GM23338 (cell line): Measurements from ENCODE around the gene ZBTB45. TPM values are rescaled to one million over a fixed set of nuclear protein-coding genes. Genes with fewer than 3 reads are reported as not detected.

ENCODE experiments used
- ATAC-seq: fragments of 200-7000 bp; cut with Tn5 transposase; 3 replicates; pipeline ENCODE4 v1.9.1; 2020
- DNase-seq: peaks from one replicate; pipeline ENCODE4 v3.0.0-alpha.2; 2015; ENCODE audit warnings: low spot score
- H2AFZ ChIP-seq: fragments of 200-600 bp; sonication (generic); 2 replicates; pipeline ENCODE4 v1.8.0; 2016; ENCODE audit warnings: antibody characterized with exemption, mild to moderate bottlenecking, moderate library complexity
- H3F3A ChIP-seq: fragments of 200-600 bp; sonication (generic); replicated peaks from 2 replicates; pipeline ENCODE4 v1.8.0; 2017; ENCODE audit warnings: antibody characterized with exemption, mixed run types, low read depth
- H3K27ac ChIP-seq: fragments of 200-600 bp; sonication (generic); 2 replicates; pipeline ENCODE4 v1.6.1; 2016; ENCODE audit warnings: low read depth
- H3K27me3 ChIP-seq: fragments of 200-600 bp; sonication (generic); 2 replicates; pipeline ENCODE4 v1.8.0; 2016; ENCODE audit warnings: mild to moderate bottlenecking, mixed run types, moderate library complexity; ENCODE audit not compliant: insufficient read depth
- H3K36me3 ChIP-seq: fragments of 200-600 bp; sonication (generic); 2 replicates; pipeline ENCODE4 v1.8.0; 2016; ENCODE audit warnings: mild to moderate bottlenecking; ENCODE audit not compliant: insufficient read depth
- H3K4me1 ChIP-seq: fragments of 200-600 bp; sonication (generic); 2 replicates; pipeline ENCODE4 v1.8.0; 2016; ENCODE audit warnings: mild to moderate bottlenecking, moderate library complexity; ENCODE audit not compliant: insufficient read depth
- H3K4me2 ChIP-seq: fragments of 200-600 bp; sonication (generic); 2 replicates; pipeline ENCODE4 v1.7.1; 2017; ENCODE audit warnings: mixed run types
- H3K4me3 ChIP-seq: fragments of 200-600 bp; sonication (generic); 2 replicates; pipeline ENCODE4 v1.6.1; 2016; ENCODE audit warnings: mixed run types
- H3K79me2 ChIP-seq: fragments of 200-600 bp; sonication (generic); replicated peaks from 2 replicates; pipeline ENCODE4 v1.8.0; 2017; ENCODE audit warnings: mild to moderate bottlenecking; ENCODE audit not compliant: insufficient read depth
- H3K9me2 ChIP-seq: fragments of 200-600 bp; sonication (generic); 2 replicates; pipeline ENCODE4 v1.8.0; 2017; ENCODE audit not compliant: insufficient read depth
- H4K20me1 ChIP-seq: fragments of 200-600 bp; sonication (generic); replicated peaks from 2 replicates; pipeline ENCODE4 v1.8.0; 2017; ENCODE audit warnings: mild to moderate bottlenecking; ENCODE audit not compliant: insufficient read depth
- H3K27ac Mint-ChIP-seq: 2 replicates; pipeline ENCODE4 v1.8.0; 2020; ENCODE audit warnings: inconsistent platforms, mild to moderate bottlenecking, moderate library complexity, mixed read lengths
- H3K27me3 Mint-ChIP-seq: 3 replicates; pipeline ENCODE4 v1.8.0; 2022; ENCODE audit warnings: low read depth, mild to moderate bottlenecking, moderate library complexity, mixed read lengths, inconsistent platforms; ENCODE audit not compliant: insufficient read depth, poor library complexity
- H3K36me3 Mint-ChIP-seq: 3 replicates; pipeline ENCODE4 v1.8.0; 2021; ENCODE audit warnings: low read depth, mild to moderate bottlenecking, inconsistent platforms, moderate library complexity, mixed read lengths
- H3K4me1 Mint-ChIP-seq: 3 replicates; pipeline ENCODE4 v1.8.0; 2020; ENCODE audit warnings: mild to moderate bottlenecking, inconsistent platforms, mixed read lengths
- H3K4me3 Mint-ChIP-seq: 3 replicates; pipeline ENCODE4 v1.8.0; 2021; ENCODE audit warnings: moderate library complexity, mild to moderate bottlenecking, inconsistent platforms, mixed read lengths
- H3K9me3 Mint-ChIP-seq: 3 replicates; pipeline ENCODE4 v1.8.0; 2020; ENCODE audit warnings: moderate library complexity, mild to moderate bottlenecking, inconsistent platforms, mixed read lengths
- CREB1 ChIP-seq: fragments of 250-450 bp; sonication (Bioruptor Pico); IDR thresholded peaks from 2 replicates; pipeline ENCODE4 v1.5.0; 2020; ENCODE audit warnings: low read depth, mild to moderate bottlenecking, moderate library complexity
- EZH2 ChIP-seq: fragments of 200-600 bp; sonication (generic); IDR thresholded peaks from one replicate; pipeline ENCODE4 v1.8.0; 2017; ENCODE audit warnings: antibody characterized with exemption, mild to moderate bottlenecking, low read depth; ENCODE audit not compliant: unreplicated experiment
- EZH2phosphoT487 ChIP-seq: fragments of 200-600 bp; sonication (generic); IDR thresholded peaks from one replicate; pipeline ENCODE4 v1.8.1; 2018; ENCODE audit warnings: antibody characterized with exemption; ENCODE audit not compliant: unreplicated experiment
- JUNB ChIP-seq: IDR thresholded peaks from one replicate; pipeline ENCODE4 v1.6.1; 2016; ENCODE audit warnings: antibody characterized with exemption; ENCODE audit not compliant: unreplicated experiment
- NANOG ChIP-seq: IDR thresholded peaks from 2 replicates; pipeline ENCODE4 v1.6.1; 2016; ENCODE audit warnings: antibody characterized with exemption, borderline replicate concordance
- POLR2AphosphoS5 ChIP-seq: IDR thresholded peaks from 2 replicates; pipeline ENCODE4 v1.6.1; 2016; ENCODE audit warnings: antibody characterized with exemption, low read depth
- STAT1 ChIP-seq: IDR thresholded peaks from one replicate; pipeline ENCODE4 v1.6.1; 2016; ENCODE audit warnings: antibody characterized with exemption; ENCODE audit not compliant: unreplicated experiment
- ZNF114 ChIP-seq: fragments of 250-450 bp; sonication (Bioruptor Pico); IDR thresholded peaks from 2 replicates; pipeline ENCODE4 v1.5.0; 2020; ENCODE audit warnings: mild to moderate bottlenecking, moderate library complexity
- ZNF331 ChIP-seq: fragments of 250-450 bp; sonication (Bioruptor Pico); IDR thresholded peaks from 2 replicates; pipeline ENCODE4 v1.5.0; 2020; ENCODE audit warnings: low read depth, mild to moderate bottlenecking, moderate library complexity
- polyA plus RNA-seq: library from polyadenylated mRNA; unstranded; fragments of >200 nt; fragmentation: Nextera tagmentation; extraction: Ambion mirVana; gene quantifications from 2 replicates; pipeline ENCODE4 v1.2.1, GENCODE V29; 2016
- total RNA-seq: library from RNA; depleted of rRNA; stranded (reverse); fragments of >200 nt; shearing (Covaris generic); gene quantifications from 2 replicates; pipeline ENCODE4 v1.2.3, GENCODE V29; 2014
- TF ChIP-seq, protein P1 (sequence below): fragments of 250-450 bp; sonication (Bioruptor Pico); IDR thresholded peaks from 2 replicates; pipeline ENCODE4 v1.5.0; 2020; ENCODE audit warnings: mild to moderate bottlenecking, moderate library complexity
- TF ChIP-seq, protein P2 (sequence below): IDR thresholded peaks from 2 replicates; pipeline ENCODE4 v1.6.1; 2016; ENCODE audit warnings: antibody characterized with exemption
- TF ChIP-seq, protein P3 (sequence below): IDR thresholded peaks from one replicate; pipeline ENCODE4 v1.6.1; 2018; ENCODE audit warnings: antibody characterized with exemption; ENCODE audit not compliant: unreplicated experiment
- TF ChIP-seq, protein P4 (sequence below), 2 experiments: fragments of 200-600 bp in 1 of 2; sonication (generic) in 1 of 2; conservative IDR thresholded peaks; 2 replicates each; pipeline versions ENCODE4 v1.5.1 to v1.6.1; 2016 to 2017; ENCODE audit warnings: antibody characterized with exemption in 2 of 2, low read depth in 2 of 2, mild to moderate bottlenecking in 2 of 2, moderate library complexity in 1 of 2

The ZBTB45 gene
- total and polyA plus RNA-seq, 2 experiments from 2014 or later, result 9.5 to 10.4 TPM

DNA sequence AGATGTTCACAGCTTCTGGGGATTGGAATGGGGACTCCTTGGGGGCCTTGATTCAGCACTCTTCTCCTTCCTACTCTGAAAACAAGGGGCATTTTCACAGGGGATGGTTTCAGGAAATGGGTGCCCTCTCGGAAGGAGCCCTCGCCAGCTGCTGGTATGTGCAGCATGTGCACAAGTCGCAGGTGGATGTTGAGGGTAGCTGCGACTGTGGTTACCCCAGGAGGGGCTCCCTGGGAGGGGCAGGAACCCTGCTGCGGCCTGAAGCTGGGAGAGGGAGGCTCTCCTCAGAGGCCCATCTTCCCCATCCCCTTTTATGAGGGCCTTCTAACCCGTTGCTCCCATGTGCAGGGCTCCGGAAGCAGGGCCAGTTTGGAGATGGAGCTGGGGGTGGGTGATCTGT lies 37.2 kb downstream of the ZBTB45 start:
- ATAC-seq (no peak), DNase-seq (no peak)
- Histone ChIP-seq H3K4me1 (no peaks in the 10 kb centered on the region), H3K27me3 (no peaks in the 10 kb centered on the region), H2AFZ (no peak overlapping the region), H3K4me3 (no peak overlapping the region), H3K4me2 (no peak overlapping the region), H3K9me2 (no peaks in the 10 kb centered on the region), H4K20me1 (peaks cover 4% of the 10 kb centered on the region; the same call in 1 of the 2 replicates), H3K36me3 (no peaks in the 10 kb centered on the region), H3K79me2 (no peaks in the 10 kb centered on the region), H3K27ac (no peak overlapping the region), H3F3A (no peaks in the 10 kb centered on the region)
- Mint-ChIP-seq H3K9me3 (no peaks in the 10 kb centered on the region; the same call in 2 of the 3 replicates), H3K4me1 (no peaks in the 10 kb centered on the region), H3K4me3 (no peak overlapping the region), H3K27ac (no peak overlapping the region), H3K36me3 (no peaks in the 10 kb centered on the region; the same call in 2 of the 3 replicates), H3K27me3 (peaks cover 6% of the 10 kb centered on the region)
- TF ChIP-seq ZNF114 (CRISPR knock-in tag) (no peak), EZH2 (no peak), ZNF331 (no peak), JUNB (no peak), STAT1 (no peak), POLR2AphosphoS5 (no peak), EZH2phosphoT487 (no peak), CREB1 (CRISPR knock-in tag) (no peak), NANOG (no peak)
- TF ChIP-seq, protein P1, sequence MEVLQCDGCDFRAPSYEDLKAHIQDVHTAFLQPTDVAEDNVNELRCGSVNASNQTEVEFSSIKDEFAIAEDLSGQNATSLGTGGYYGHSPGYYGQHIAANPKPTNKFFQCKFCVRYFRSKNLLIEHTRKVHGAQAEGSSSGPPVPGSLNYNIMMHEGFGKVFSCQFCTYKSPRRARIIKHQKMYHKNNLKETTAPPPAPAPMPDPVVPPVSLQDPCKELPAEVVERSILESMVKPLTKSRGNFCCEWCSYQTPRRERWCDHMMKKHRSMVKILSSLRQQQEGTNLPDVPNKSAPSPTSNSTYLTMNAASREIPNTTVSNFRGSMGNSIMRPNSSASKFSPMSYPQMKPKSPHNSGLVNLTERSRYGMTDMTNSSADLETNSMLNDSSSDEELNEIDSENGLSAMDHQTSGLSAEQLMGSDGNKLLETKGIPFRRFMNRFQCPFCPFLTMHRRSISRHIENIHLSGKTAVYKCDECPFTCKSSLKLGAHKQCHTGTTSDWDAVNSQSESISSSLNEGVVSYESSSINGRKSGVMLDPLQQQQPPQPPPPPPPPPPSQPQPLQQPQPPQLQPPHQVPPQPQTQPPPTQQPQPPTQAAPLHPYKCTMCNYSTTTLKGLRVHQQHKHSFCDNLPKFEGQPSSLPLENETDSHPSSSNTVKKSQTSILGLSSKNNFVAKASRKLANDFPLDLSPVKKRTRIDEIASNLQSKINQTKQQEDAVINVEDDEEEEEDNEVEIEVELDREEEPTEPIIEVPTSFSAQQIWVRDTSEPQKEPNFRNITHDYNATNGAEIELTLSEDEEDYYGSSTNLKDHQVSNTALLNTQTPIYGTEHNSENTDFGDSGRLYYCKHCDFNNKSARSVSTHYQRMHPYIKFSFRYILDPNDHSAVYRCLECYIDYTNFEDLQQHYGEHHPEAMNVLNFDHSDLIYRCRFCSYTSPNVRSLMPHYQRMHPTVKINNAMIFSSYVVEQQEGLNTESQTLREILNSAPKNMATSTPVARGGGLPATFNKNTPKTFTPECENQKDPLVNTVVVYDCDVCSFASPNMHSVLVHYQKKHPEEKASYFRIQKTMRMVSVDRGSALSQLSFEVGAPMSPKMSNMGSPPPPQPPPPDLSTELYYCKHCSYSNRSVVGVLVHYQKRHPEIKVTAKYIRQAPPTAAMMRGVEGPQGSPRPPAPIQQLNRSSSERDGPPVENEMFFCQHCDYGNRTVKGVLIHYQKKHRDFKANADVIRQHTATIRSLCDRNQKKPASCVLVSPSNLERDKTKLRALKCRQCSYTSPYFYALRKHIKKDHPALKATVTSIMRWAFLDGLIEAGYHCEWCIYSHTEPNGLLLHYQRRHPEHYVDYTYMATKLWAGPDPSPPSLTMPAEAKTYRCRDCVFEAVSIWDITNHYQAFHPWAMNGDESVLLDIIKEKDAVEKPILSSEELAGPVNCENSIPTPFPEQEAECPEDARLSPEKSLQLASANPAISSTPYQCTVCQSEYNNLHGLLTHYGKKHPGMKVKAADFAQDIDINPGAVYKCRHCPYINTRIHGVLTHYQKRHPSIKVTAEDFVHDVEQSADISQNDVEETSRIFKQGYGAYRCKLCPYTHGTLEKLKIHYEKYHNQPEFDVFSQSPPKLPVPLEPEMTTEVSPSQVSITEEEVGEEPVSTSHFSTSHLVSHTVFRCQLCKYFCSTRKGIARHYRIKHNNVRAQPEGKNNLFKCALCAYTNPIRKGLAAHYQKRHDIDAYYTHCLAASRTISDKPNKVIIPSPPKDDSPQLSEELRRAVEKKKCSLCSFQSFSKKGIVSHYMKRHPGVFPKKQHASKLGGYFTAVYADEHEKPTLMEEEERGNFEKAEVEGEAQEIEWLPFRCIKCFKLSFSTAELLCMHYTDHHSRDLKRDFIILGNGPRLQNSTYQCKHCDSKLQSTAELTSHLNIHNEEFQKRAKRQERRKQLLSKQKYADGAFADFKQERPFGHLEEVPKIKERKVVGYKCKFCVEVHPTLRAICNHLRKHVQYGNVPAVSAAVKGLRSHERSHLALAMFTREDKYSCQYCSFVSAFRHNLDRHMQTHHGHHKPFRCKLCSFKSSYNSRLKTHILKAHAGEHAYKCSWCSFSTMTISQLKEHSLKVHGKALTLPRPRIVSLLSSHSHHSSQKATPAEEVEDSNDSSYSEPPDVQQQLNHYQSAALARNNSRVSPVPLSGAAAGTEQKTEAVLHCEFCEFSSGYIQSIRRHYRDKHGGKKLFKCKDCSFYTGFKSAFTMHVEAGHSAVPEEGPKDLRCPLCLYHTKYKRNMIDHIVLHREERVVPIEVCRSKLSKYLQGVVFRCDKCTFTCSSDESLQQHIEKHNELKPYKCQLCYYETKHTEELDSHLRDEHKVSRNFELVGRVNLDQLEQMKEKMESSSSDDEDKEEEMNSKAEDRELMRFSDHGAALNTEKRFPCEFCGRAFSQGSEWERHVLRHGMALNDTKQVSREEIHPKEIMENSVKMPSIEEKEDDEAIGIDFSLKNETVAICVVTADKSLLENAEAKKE (CRISPR knock-in tag), result no peak
- TF ChIP-seq, protein P2, sequence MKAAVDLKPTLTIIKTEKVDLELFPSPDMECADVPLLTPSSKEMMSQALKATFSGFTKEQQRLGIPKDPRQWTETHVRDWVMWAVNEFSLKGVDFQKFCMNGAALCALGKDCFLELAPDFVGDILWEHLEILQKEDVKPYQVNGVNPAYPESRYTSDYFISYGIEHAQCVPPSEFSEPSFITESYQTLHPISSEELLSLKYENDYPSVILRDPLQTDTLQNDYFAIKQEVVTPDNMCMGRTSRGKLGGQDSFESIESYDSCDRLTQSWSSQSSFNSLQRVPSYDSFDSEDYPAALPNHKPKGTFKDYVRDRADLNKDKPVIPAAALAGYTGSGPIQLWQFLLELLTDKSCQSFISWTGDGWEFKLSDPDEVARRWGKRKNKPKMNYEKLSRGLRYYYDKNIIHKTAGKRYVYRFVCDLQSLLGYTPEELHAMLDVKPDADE, result no peak
- TF ChIP-seq, protein P3, sequence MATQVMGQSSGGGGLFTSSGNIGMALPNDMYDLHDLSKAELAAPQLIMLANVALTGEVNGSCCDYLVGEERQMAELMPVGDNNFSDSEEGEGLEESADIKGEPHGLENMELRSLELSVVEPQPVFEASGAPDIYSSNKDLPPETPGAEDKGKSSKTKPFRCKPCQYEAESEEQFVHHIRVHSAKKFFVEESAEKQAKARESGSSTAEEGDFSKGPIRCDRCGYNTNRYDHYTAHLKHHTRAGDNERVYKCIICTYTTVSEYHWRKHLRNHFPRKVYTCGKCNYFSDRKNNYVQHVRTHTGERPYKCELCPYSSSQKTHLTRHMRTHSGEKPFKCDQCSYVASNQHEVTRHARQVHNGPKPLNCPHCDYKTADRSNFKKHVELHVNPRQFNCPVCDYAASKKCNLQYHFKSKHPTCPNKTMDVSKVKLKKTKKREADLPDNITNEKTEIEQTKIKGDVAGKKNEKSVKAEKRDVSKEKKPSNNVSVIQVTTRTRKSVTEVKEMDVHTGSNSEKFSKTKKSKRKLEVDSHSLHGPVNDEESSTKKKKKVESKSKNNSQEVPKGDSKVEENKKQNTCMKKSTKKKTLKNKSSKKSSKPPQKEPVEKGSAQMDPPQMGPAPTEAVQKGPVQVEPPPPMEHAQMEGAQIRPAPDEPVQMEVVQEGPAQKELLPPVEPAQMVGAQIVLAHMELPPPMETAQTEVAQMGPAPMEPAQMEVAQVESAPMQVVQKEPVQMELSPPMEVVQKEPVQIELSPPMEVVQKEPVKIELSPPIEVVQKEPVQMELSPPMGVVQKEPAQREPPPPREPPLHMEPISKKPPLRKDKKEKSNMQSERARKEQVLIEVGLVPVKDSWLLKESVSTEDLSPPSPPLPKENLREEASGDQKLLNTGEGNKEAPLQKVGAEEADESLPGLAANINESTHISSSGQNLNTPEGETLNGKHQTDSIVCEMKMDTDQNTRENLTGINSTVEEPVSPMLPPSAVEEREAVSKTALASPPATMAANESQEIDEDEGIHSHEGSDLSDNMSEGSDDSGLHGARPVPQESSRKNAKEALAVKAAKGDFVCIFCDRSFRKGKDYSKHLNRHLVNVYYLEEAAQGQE, result no peak
- TF ChIP-seq, protein P4, sequence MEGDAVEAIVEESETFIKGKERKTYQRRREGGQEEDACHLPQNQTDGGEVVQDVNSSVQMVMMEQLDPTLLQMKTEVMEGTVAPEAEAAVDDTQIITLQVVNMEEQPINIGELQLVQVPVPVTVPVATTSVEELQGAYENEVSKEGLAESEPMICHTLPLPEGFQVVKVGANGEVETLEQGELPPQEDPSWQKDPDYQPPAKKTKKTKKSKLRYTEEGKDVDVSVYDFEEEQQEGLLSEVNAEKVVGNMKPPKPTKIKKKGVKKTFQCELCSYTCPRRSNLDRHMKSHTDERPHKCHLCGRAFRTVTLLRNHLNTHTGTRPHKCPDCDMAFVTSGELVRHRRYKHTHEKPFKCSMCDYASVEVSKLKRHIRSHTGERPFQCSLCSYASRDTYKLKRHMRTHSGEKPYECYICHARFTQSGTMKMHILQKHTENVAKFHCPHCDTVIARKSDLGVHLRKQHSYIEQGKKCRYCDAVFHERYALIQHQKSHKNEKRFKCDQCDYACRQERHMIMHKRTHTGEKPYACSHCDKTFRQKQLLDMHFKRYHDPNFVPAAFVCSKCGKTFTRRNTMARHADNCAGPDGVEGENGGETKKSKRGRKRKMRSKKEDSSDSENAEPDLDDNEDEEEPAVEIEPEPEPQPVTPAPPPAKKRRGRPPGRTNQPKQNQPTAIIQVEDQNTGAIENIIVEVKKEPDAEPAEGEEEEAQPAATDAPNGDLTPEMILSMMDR (conservative IDR thresholded peaks at IDR 0.05; ENCODE audit: low read depth in 2 of 2), result no peak
